22Rv1 (cell line): ENCODE results near the gene TMEM63C.

Experiments
- ZFX ChIP-seq: fragments of 450-650 bp; IDR thresholded peaks from 2 replicates; pipeline ENCODE4 v1.6.1; 2017; ENCODE audit warnings: antibody characterized with exemption, borderline replicate concordance
- TF ChIP-seq, protein P1 (sequence below): fragments of 450-650 bp; IDR thresholded peaks from 2 replicates; pipeline ENCODE4 v1.5.1; 2017; ENCODE audit warnings: mild to moderate bottlenecking

DNA sequence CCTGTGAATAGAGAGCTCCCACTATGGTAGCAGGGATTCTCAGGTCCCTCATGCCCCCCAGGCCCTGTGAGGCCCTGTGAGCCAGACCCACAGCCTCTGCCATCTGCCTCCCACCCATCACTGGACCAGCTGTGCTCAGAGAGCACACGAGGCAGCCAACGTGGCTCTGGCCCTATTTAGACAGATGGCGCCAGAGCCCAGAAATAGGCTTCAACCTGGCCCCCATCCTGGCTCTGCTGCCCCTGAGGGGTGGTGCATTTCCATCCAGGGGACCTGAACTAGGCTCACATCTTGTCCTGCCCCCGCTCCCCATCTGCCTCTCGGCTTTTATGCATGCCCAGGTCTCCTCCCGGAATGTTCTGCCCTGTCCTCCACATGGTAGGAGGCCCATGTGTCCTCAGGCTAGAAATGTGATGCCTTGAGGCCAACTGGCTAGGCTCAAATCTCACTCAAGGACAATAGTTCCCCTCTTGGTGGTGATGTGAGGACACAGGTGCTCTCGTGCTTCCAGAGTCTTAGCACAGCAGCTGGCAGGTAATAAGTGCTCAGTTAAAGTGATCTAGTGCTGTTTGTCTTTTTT, 18.9 kb downstream of the TMEM63C start:
- TF ChIP-seq, protein P1, sequence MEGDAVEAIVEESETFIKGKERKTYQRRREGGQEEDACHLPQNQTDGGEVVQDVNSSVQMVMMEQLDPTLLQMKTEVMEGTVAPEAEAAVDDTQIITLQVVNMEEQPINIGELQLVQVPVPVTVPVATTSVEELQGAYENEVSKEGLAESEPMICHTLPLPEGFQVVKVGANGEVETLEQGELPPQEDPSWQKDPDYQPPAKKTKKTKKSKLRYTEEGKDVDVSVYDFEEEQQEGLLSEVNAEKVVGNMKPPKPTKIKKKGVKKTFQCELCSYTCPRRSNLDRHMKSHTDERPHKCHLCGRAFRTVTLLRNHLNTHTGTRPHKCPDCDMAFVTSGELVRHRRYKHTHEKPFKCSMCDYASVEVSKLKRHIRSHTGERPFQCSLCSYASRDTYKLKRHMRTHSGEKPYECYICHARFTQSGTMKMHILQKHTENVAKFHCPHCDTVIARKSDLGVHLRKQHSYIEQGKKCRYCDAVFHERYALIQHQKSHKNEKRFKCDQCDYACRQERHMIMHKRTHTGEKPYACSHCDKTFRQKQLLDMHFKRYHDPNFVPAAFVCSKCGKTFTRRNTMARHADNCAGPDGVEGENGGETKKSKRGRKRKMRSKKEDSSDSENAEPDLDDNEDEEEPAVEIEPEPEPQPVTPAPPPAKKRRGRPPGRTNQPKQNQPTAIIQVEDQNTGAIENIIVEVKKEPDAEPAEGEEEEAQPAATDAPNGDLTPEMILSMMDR = no peak
- TF ChIP-seq ZFX = no peak
